GM19025 (cell line): Measurements from ENCODE around the gene KCNMB1.

Source experiments
- ATAC-seq: cut with Tn5 transposase; IDR thresholded peaks from one replicate; pipeline ENCODE4 v1.9.1; 2021; ENCODE audit warnings: mild to moderate bottlenecking, low read depth, moderate library complexity; ENCODE audit not compliant: unreplicated experiment

Gene KCNMB1

GRCh38 chr5:170416526-170416925 lies 27.4 kb upstream of the KCNMB1 start:
- ATAC-seq = no peak

- ATAC-seq = no peak
These were observed 25.6 kb upstream of the KCNMB1 start for GRCh38 chr5:170414786-170415185.

GRCh38 chr5:170413897-170414296 lies 24.7 kb upstream of the KCNMB1 start:
- no peak for ATAC-seq

GRCh38 chr5:170411100-170411499 lies 21.9 kb upstream of the KCNMB1 start:
- ATAC-seq = no peak

GRCh38 chr5:170410401-170410800 lies 21.2 kb upstream of the KCNMB1 start:
- ATAC-seq = no peak

GRCh38 chr5:170408877-170409660 lies 19.9 kb upstream of the KCNMB1 start:
- ATAC-seq = no peak

GRCh38 chr5:170408226-170408625 lies 19.1 kb upstream of the KCNMB1 start:
- ATAC-seq = no peak

GRCh38 chr5:170407062-170407461 lies 17.9 kb upstream of the KCNMB1 start:
- ATAC-seq = no peak

- no peak for ATAC-seq
These were observed 16.6 kb upstream of the KCNMB1 start for GRCh38 chr5:170405817-170406216.

- ATAC-seq = no peak
These were observed 15.2 kb upstream of the KCNMB1 start for GRCh38 chr5:170404398-170404797.

GRCh38 chr5:170403675-170404074 lies 14.5 kb upstream of the KCNMB1 start:
- ATAC-seq = no peak

- no peak for ATAC-seq
These were observed 13.3 kb upstream of the KCNMB1 start for GRCh38 chr5:170402508-170402907.

- no peak for ATAC-seq
These were observed 7.9 kb upstream of the KCNMB1 start for GRCh38 chr5:170397059-170397458.

- no peak for ATAC-seq
These were observed 4.8 kb upstream of the KCNMB1 start for GRCh38 chr5:170393958-170394357.

GRCh38 chr5:170393235-170393634 lies 4.1 kb upstream of the KCNMB1 start:
- ATAC-seq = no peak

GRCh38 chr5:170390472-170390871 lies 1.3 kb upstream of the KCNMB1 start:
- ATAC-seq = no peak

GRCh38 chr5:170389550-170389892 lies 354 bp upstream of the KCNMB1 start:
- no peak for ATAC-seq

- ATAC-seq = no peak
These were observed 1.2 kb downstream of the KCNMB1 start for GRCh38 chr5:170387775-170388639.

GRCh38 chr5:170386743-170387395 lies 2.3 kb downstream of the KCNMB1 start:
- no peak for ATAC-seq

- no peak for ATAC-seq
These were observed 5.9 kb downstream of the KCNMB1 start for GRCh38 chr5:170383227-170383626.

- no peak for ATAC-seq
These were observed 6.4 kb downstream of the KCNMB1 start for GRCh38 chr5:170382790-170383189.
